Spleen (tissue), 11 donors: ENCODE results near the gene BIN1. TPM values are rescaled to one million over a fixed set of nuclear protein-coding genes. Genes with fewer than 3 reads are reported as not detected.

Source experiments
- DNase-seq: peaks from one replicate; pipeline ENCODE4 v3.0.0-alpha.2; 2020
- H3K27ac ChIP-seq, 8 donors: fragments of 200-600 bp; sonication (generic) in 7 of 8; 1 replicate in 4 of 8; 2 replicates in 4 of 8; pipeline versions ENCODE4 v1.5.0 to v1.8.0; 2016 to 2021; ENCODE audit warnings: inconsistent platforms in 4 of 8, mild to moderate bottlenecking in 4 of 8, moderate library complexity in 1 of 8
- H3K27me3 ChIP-seq, 7 donors: fragments of 200-600 bp; sonication (generic) in 6 of 7; replicated peaks in 1 of 7; 1 replicate in 4 of 7; 2 replicates in 3 of 7; pipeline versions ENCODE4 v1.5.0 to v1.8.0; 2016 to 2021; ENCODE audit warnings: inconsistent platforms in 3 of 7, mild to moderate bottlenecking in 1 of 7
- H3K36me3 ChIP-seq, 6 donors: fragments of 200-600 bp; sonication (generic) in 5 of 6; 1 replicate in 4 of 6; 2 replicates in 2 of 6; pipeline versions ENCODE4 v1.5.0 to v1.8.0; 2016 to 2021; ENCODE audit warnings: inconsistent platforms in 2 of 6
- H3K4me1 ChIP-seq, 6 donors: fragments of 200-600 bp; sonication (generic) in 5 of 6; 1 replicate in 3 of 6; 2 replicates in 3 of 6; pipeline versions ENCODE4 v1.5.0 to v1.8.0; 2016 to 2021; ENCODE audit warnings: inconsistent platforms in 3 of 6
- H3K4me3 ChIP-seq, 8 donors: fragments of 200-600 bp; sonication (generic) in 7 of 8; 1 replicate in 4 of 8; 2 replicates in 4 of 8; pipeline versions ENCODE4 v1.5.0 to v1.8.0; 2016 to 2021; ENCODE audit warnings: inconsistent platforms in 4 of 8, mild to moderate bottlenecking in 4 of 8, moderate library complexity in 2 of 8
- H3K9me3 ChIP-seq, 8 donors: fragments of 200-600 bp; sonication (generic) in 7 of 8; 1 replicate in 4 of 8; 2 replicates in 4 of 8; pipeline versions ENCODE4 v1.5.0 to v1.8.0; 2016 to 2021; ENCODE audit warnings: inconsistent platforms in 4 of 8
- CTCF ChIP-seq, 11 experiments: fragments of 200-600 bp in 7 of 11; fragments of 450-650 bp in 4 of 11; sonication (generic) in 4 of 11; IDR thresholded peaks in 8 of 11; conservative IDR thresholded peaks in 3 of 11; 1 replicate in 7 of 11; 2 replicates in 4 of 11; pipeline versions ENCODE4 v1.4.0 to v1.8.0; 2016 to 2021; ENCODE audit warnings: antibody characterized with exemption in 11 of 11, inconsistent platforms in 4 of 11, mild to moderate bottlenecking in 1 of 11
- POLR2A ChIP-seq, 3 donors: fragments of 450-650 bp; IDR thresholded peaks; one replicate each; pipeline ENCODE4 v1.5.1; 2017; ENCODE audit warnings: antibody characterized with exemption in 3 of 3, mild to moderate bottlenecking in 1 of 3
- POLR2AphosphoS5 ChIP-seq, 3 donors: sonication (generic); formaldehyde crosslinking; IDR thresholded peaks; one replicate each; pipeline ENCODE4 v1.5.1; 2017; ENCODE audit warnings: antibody characterized with exemption in 3 of 3
- WGBS, 5 donors: extraction: QIAGEN DNeasy Blood & Tissue Kit in 3 of 5; methylation state at CpG; one replicate each; pipeline versions ENCODE4 v1.1.5 to v1.1.7; 2013 to 2018; 5-methylcytosine and 5-hydroxymethylcytosine counted together
- intact Hi-C: fragments of 100-400 bp; cut with DNase I; formaldehyde crosslinking; loops from one replicate; pipeline ENCODE4 v1.15.0; 2023; ENCODE audit warnings: low total_unique reads
- polyA plus RNA-seq, 3 donors: library from polyadenylated mRNA; stranded (reverse); fragments of 200-250 nt; gene quantifications; one replicate each; pipeline ENCODE4 v1.2.1, GENCODE V29; 2013
- total RNA-seq, 7 donors: library from RNA; depleted of rRNA in 3 of 7; stranded (reverse); fragments of >200 nt in 3 of 7; fragmentation: NEBNext Ultra II Directional in 4 of 7; extraction: Animal tissue kit (Norgen Biotek cat#: 25700) in 4 of 7; gene quantifications; one replicate each; pipeline versions ENCODE4 v1.1.0 to v1.2.1, GENCODE V29; 2016 to 2021
- donor health status: healthy with polysubstance abuse.
- donor health status: DM: no; HTN: no; CAD: no; lungs with moderate emphysema.
- donor health status: DM: no; HTN: no; CAD: no.
- donor health status: Bipolar disorder and iron deficiency.
- donor health status: healthy.
- donor health status: DM: no; HTN: no; CAD: no.
- donor health status: DM: yes; HTN: yes; CAD: no.

Gene BIN1
- total and polyA plus RNA-seq, 10 donors, result 57.2 to 123 (median 70.4) TPM

DNA sequence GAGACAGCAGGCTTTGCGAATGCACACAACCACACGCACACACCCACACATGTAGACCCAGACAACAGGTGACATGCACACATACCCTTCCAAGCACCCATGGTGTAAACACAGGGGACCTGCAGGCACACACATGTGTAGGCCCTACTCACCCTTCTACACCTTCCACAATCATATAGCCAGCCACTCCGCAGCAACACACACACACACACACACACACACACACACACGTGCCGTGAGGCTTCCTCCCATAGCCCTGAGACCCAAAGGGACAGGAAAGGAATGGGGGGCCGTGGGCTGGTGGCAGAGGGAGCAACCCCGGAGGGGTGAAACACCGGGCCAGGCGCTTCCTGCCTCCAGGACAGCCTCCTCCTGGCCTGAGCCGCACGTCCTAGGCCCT lies 37.4 kb downstream of the BIN1 start:
- intact Hi-C loops, result no loop called here
- WGBS, 5 donors, result 49 to 72% (median 56%) methylated on average over 6 to 11 of the region's 11 CpGs
- Histone ChIP-seq H3K27me3 (no peaks in the 10 kb centered on the region), H3K4me3 (no peak overlapping the region), H3K9me3 (no peaks in the 10 kb centered on the region), H3K4me1 (peaks cover 27 to 98% (median 58%) of the 10 kb centered on the region in 6 donors), H3K36me3 (peaks cover 0 to 94% (median 36%) of the 10 kb centered on the region in 6 donors), H3K27ac (peak overlapping the region in 1 of 8 donors; percentile 31)
- DNase-seq, result no peak
- no peak for TF ChIP-seq POLR2A (IDR thresholded peaks at IDR 0.05)
- no peak for TF ChIP-seq POLR2AphosphoS5 (IDR thresholded peaks at IDR 0.05)
- TF ChIP-seq CTCF (IDR thresholded peaks at IDR 0.05 in 8 of 11, conservative IDR thresholded peaks at IDR 0.05 in 3 of 11), result no peak

DNA sequence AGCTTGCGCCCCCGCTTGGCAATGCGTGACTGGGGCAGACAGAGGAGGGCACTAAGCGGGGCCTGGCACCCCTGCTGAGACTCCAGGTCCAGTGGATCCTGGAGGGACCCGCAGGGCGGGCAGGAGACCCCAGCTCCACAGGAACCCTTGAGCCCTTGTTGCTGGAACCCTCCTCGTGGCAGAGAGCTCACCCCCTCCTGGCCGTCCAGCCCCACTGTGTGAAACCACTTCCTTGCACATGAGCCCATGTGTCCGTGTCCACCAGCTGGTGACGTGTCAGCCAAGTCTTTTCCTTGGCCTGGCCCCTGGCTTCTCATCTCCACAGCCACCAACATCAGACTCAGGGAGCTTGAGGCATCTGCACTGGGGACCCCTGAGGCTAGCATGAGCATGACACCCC lies 38.0 kb downstream of the BIN1 start:
- H3K27me3 ChIP-seq, result no peaks in the 10 kb centered on the region
- H3K36me3 ChIP-seq, result peaks cover 0 to 94% (median 36%) of the 10 kb centered on the region in 6 donors
- intact Hi-C loops, result no loop called here

DNA sequence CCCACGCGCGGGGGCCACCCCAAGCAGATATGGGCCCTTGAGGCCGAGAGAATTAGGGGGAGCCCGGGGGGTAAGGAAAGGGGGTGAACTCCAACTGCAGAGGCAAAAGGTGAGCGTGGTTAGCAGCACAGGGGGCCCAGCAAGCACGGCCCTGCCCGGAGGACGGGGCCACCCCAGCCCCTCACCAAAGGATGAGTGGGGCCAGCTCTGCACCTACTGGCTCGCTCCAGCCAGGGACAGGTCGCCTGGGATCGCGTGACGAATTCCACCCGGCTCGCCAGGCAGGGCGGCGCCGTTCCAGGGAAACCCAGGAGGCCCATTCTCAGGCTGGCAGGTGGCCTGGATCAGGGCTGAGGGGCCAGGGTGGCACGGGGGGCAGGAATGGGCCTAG lies 38.6 kb downstream of the BIN1 start:
- H3K27ac ChIP-seq, result peak overlapping the region in 1 of 8 donors; percentile 31
- no peaks in the 10 kb centered on the region for H3K27me3 ChIP-seq
- TF ChIP-seq POLR2A (IDR thresholded peaks at IDR 0.05) (no peak), CTCF (IDR thresholded peaks at IDR 0.05 in 8 of 11, conservative IDR thresholded peaks at IDR 0.05 in 3 of 11) (peak in 2 of 11 experiments; percentile 2 to 15), POLR2AphosphoS5 (IDR thresholded peaks at IDR 0.05) (peak in 1 of 3 donors; percentile 50)
- H3K9me3 ChIP-seq, result no peaks in the 10 kb centered on the region
- intact Hi-C loops, result no loop called here
- no peak overlapping the region for H3K4me3 ChIP-seq
- H3K36me3 ChIP-seq, result peaks cover 0 to 94% (median 36%) of the 10 kb centered on the region in 6 donors
- peaks cover 24 to 100% (median 65%) of the 10 kb centered on the region in 6 donors for H3K4me1 ChIP-seq
- 87 to 90% (median 89%) methylated on average over 10 to 20 of the region's 20 CpGs for WGBS, 5 donors
- no peak for DNase-seq

More for the DNA sequence above, 38.0 kb downstream of the BIN1 start:
- no peak for TF ChIP-seq POLR2AphosphoS5 (IDR thresholded peaks at IDR 0.05)
- TF ChIP-seq CTCF (IDR thresholded peaks at IDR 0.05 in 8 of 11, conservative IDR thresholded peaks at IDR 0.05 in 3 of 11), result no peak
- no peak for TF ChIP-seq POLR2A (IDR thresholded peaks at IDR 0.05)
- peaks cover 24 to 98% (median 63%) of the 10 kb centered on the region in 6 donors for H3K4me1 ChIP-seq
- H3K9me3 ChIP-seq, result no peaks in the 10 kb centered on the region
- H3K27ac ChIP-seq, result peak overlapping the region in 2 of 8 donors; percentile 14 to 31
- H3K4me3 ChIP-seq, result no peak overlapping the region
- 73 to 83% (median 77%) methylated on average over 8 to 10 of the region's 10 CpGs for WGBS, 5 donors
- DNase-seq, result no peak

DNA sequence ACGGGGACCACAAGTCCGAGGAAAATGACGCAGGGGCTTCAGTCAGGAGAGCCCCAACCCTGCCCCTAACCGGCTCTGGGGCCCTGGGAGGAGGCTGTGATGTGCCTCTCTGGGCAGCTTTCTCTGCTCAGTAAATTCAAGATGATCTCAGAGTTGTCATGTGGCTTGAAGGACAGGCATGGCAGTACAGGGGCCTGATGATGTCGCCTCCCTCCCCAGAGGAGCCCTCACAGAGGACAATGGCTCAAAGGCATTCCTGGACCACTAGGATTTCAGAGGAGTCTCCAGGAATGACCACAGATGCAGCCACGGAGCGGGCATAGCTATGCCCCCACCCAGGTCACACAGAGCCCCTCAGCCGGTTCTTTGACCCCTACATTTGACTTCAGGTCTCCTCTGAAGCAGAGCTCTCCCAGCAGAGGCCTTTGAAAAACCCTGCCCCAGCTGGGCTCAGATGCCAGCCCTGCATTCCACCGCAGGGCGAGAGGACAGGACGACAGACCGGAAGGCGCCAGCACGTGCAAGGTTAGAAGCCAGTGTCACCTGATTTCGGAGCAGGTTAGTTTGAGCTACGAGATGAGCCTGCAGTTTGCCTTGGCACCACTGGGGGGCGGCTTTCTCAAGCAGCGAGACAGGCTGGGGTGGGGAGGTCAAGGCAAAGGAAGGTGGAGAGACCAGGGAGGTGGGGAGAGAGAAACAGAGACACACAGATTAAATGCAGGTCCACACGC lies 39.2 kb downstream of the BIN1 start:
- peak in 2 of 3 donors; percentile 36 to 48 for TF ChIP-seq POLR2AphosphoS5 (IDR thresholded peaks at IDR 0.05)
- TF ChIP-seq POLR2A (IDR thresholded peaks at IDR 0.05), result no peak
- TF ChIP-seq CTCF (IDR thresholded peaks at IDR 0.05 in 8 of 11, conservative IDR thresholded peaks at IDR 0.05 in 3 of 11), result peak; percentile 62 to 92 (median 86)
- DNase-seq, result peak; percentile 90
- Histone ChIP-seq H3K4me3 (no peak overlapping the region), H3K4me1 (peaks cover 24 to 100% (median 65%) of the 10 kb centered on the region in 6 donors), H3K27ac (peak overlapping the region in 1 of 8 donors; percentile 31), H3K9me3 (no peaks in the 10 kb centered on the region), H3K27me3 (no peaks in the 10 kb centered on the region), H3K36me3 (peaks cover 0 to 94% (median 36%) of the 10 kb centered on the region in 6 donors)
- WGBS, 5 donors, result 45 to 56% (median 50%) methylated on average over 16 to 19 of the region's 19 CpGs
- intact Hi-C loops, result no loop called here
